Daoy (cell line): ENCODE measurements around the gene DDX53. TPM values are rescaled to one million over a fixed set of nuclear protein-coding genes. Genes with fewer than 3 reads are reported as not detected.

ENCODE experiments used
- DNase-seq: peaks from one replicate; pipeline ENCODE4 v3.0.0-alpha.2; 2015; ENCODE audit warnings: low read depth
- total RNA-seq: library from RNA; depleted of rRNA; stranded (reverse); fragments of >200 nt; shearing (Covaris generic); gene quantifications from 2 replicates; pipeline ENCODE4 v1.2.3, GENCODE V29; 2014; rRNA removed

Gene DDX53
- total RNA-seq, result 1.3 and 1.7 TPM in 2 replicates

DNA sequence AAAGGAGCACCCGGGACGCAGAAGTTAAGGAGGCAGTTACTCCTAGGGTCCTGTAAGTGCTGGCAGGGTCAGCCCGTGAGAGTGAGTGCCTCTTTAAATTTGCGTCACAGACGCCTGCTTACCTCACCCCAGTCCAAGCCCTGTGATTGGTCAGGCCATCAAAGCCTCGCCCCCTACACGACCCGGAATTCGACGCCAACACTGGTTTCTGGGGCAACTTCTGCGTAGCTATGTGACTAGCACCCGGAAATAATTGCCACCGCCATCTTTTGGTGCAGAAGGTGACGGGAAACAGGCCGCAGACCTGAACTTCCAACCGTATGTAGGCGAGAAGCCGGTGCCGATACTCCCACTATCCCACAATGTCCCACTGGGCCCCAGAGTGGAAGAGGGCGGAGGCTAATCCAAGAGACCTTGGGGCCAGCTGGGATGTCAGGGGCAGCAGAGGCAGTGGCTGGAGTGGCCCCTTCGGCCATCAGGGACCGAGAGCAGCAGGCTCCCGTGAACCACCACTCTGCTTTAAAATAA is at the start of gene DDX53:
TSS of gene DDX53 (plus strand) at position 265 of the 528 bp plus-strand sequence. CDS start at position 363, 98 bp downstream.
- DNase-seq, result peak; percentile 54

DNA sequence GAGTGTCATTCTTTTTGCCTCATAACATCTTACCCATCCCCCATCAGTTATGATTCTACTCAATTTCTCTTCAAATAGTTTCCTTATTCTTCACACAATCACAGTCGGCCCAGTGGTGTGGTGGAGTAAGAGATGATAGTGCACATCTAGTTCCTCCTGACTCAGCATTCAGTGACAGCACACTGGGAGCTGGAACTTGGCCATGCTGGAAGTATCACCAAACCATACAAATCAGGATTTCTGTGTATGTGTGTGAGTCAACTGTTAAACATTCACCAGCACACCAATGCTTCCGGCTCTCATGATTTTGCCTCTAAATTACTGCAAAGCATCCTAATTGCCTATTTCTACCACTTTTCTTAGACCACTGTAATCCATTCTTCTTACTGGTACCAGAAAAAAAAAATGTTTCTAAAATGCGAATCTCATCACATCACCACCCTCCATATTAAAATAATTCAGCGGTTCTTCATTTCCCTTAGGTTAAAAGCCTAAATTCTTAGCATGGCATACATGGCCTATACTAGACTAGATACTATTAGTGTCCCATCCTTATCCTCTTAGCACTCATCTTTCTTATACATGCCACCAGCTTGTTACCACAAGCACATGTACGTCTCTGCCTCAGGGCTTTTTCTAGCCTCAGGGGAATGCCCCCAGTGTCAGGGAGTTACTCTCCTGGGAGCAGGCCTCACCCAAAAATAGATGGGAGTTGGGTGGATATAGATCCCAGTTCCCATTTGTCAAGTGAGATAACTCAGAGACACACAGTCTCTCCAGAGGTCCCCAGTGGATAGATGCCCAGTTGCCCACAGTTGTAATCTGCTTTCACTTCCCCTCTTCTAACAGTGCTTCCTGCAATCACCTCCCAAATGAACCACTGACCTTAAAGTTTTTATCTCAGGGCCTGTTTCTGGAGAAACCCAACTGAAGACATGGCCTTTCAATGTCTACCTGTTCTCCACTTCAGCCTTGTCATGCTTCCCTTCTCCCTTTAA is 49.2 kb upstream of the DDX53 start:
- peak; percentile 84 for DNase-seq

DNA sequence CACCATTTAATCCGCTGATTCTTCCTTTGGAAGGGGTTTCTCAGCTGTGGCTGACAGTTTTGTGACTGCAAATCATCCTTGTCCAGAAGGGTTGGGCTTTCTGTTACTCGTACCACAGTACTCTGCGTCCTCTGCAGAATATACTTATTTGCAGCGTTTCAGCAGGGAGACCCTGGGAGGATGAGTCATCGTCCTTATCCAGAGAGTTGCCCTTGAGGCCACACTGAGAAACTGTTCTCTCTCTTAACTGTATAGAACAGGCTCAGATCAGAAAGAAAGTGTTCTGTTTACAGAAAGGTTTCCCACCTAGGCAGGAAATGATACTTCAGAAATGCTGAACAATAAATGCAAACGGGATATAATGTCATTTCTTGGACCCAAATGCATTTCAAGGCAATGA is 47.8 kb upstream of the DDX53 start:
- peak; percentile 36 for DNase-seq

DNA sequence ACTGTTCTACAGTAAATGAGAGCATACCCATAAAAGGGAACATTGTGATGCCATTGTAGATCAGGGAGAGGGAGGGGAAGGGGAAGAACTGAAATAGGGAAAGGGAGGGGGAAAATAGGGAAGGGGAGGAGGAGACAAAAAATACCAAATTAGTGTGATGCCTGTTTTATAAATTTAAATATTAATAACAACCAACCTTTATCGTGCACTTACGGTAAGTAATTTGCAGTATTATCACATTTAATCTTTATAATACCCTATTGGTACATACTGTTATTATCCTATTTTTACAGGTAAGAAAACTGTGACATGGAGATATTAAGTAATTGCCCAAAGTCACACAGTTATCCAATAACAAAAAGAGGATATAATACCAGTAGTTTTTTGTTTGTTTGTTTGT is 41.5 kb upstream of the DDX53 start:
- no peak for DNase-seq

DNA sequence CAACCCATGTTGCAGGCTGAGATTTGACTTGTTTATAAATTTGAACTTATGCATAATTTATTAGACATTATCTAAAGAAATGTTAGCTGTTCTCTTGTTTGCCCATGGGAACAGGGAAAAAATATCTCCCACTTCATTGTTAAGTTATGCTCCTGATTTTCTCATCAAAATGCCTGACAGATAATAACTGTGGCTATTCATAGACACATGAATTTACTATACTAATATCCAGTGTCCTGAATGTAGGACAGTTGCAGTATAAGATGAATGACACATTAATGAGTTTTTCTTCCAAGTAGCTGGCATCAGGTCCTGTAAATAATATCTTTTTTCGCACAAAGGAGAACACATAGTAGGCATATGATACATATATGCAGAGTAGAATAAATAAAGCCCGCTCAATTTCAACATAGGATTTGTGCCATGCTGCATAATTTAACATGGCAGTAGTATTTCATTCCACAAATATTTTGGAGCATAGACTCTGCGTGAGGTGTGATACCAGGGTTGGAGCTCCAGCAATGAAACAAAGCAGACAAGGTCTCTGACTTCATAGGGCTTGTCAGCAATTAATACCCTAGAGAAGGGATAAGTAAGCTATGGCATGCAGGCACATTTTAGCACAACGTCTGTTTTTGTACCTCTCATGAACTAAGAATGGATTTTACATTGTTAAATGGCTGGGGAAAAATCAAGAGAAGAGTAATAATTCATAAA is 40.4 kb upstream of the DDX53 start:
- no peak for DNase-seq

DNA sequence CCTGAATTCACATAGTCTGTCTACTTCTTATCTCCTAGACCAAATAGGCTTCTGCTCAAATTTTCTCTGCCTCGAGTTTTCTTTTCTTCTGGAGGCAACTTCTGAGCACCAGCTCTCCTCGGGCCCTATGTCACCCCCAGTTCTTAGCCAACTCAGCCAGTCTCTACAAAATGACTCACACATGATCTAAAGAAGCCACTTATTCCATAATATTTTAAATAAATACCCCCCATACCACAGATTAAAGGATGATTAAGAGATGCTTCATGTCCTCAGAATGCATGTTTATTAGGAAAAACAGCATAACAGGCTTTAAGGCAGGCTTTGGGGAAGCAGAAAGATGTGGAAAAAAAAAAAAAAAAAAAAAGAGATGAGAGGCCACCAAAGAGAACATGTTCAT is 36.6 kb upstream of the DDX53 start:
- DNase-seq, result no peak

DNA sequence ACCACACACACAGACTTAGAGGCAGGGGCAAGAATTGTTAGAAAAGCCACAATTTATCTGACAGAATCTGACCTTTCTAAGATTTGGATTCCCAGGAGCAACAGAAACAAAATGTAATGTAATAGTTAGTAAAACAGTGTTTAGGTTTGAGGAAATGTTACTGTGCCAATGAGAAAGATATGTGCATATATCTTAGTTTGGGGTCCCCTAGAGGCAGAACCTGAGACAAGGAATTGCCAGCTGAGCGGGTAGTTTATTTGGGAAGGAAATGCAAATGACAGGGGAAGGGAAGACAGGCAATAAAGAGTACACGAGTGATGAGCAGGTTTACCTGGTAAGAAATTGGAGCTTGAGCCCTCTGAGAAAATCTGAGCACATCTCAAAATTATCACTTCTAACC is 31.3 kb upstream of the DDX53 start:
- no peak for DNase-seq

DNA sequence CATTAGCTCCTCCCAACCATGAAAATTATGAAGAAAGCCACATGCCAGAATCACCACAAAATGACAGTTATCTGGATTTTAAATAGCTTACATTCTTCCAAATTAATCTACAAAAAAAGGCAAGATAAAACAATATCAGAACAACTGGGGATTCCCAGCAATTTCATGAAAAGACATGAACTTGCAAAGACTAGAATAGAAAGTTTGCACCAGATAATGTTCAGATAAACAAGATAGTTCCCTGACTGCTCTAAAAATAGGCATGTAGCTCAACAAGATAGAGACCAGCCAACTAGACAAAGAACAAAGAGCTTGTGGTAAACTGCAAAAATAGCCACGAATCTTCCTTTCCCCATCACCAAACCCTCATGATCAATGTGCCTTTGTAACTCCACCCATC is 30.3 kb upstream of the DDX53 start:
- no peak for DNase-seq

DNA sequence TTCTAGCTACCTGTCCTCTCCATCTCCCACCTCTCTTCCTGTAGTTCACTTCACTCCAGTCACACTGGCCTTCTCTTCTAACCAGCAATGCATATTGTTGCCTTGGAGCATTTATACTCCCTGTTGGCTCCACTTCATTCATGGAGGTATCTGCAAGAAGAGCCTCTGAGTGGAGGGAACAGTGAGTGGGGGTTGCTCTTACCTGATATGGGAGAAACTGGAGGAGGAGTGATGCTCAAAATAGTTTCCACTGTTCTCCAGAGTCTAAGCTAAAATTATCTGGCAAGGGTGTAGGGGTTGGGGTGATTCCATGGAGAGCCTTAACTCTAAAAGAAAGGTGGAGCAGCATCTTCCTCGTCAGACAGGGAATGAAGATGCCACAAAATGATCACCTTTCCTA is 28.9 kb upstream of the DDX53 start:
- DNase-seq, result no peak

DNA sequence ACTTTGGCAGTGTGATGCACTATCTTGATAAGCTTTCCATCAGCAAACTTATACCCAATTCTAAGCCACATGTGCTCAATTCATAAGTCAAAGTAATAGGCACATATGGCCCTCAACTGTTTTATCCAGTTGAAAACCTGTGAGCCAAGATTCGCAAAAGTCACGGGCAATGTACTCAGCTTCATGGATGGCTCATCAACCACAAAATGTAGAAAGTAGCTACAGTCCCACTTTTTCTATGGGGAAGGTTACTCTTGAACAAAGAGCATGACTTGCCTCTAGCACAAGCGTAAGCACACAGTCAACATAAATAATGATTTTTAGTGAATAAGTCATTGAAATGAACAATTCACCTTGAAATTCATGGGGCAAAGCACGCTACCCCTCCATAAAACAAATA is 25.1 kb upstream of the DDX53 start:
- DNase-seq, result no peak

DNA sequence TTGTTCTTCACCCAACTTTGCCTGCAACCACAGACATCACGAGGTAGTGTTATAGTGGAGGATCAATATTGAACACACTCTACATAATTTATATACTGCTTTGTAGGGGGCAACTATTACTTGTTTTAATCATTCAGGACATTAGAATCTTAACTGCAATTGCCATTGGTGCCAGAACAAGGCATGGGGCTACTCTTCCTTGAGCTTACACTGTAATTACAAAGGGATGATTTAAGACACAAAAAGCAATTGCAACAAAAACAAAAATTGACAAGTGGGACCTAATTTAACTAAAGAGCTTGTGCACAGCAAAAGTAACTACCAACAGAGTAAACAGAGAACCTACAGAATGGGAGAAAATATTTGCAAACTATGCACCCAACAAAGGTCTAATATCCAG is 24.0 kb upstream of the DDX53 start:
- no peak for DNase-seq

DNA sequence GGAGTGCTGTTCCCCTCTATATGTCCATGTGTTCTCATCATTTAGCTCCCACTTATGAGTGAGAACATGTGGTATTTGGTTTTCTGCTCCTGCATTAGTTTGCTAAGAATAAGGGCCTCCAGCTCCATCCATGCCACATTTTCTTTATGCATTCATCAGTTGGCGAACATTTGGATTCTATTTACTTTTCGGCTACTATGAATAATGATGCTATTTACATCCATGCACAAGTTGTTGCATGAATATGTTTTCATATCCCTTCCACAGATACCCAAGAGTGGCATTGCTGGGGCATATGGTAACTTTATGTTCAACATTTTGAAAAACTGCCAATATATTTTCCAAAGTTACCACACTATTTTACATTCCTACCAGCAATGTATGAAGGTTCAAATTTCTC is 13.8 kb upstream of the DDX53 start:
- DNase-seq, result no peak

DNA sequence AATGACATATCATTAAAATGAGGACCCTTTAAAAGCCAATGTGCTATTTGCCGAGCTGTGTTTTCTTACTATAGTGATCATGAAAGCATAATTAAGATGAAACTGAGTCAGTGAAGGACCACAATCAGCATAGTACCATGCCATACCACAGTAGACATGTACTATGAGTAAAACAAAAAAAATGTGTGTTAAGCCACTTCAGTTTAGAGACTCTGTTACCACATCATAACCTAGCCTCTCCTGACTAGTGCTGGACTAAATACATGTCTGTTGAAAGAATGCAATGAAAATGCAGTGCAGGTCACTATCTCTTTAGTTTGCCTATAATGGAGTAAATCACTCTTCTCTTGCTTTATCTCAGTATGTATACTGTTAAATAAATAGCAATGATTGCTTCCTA is 12.3 kb upstream of the DDX53 start:
- DNase-seq, result peak; percentile 8

DNA sequence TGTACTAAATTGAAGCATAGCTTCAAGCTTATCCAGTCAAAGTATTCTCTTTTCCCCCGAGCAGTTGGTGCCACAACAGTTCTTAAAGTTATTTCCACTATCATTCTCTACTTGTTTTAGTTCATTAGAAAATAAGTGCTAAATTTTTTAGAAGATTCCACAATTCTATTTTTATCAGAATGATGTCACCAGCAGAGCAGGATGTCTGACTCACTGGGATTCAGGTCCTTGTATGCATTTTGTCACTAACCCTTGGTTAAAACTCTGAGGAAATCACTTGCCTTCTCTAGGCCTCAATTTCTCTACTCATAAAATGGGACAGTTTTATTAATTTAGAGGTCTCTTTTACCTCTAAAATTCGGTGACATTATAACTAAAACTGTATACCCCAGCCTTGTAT is 3.4 kb downstream of the DDX53 start:
- DNase-seq, result peak; percentile 16

DNA sequence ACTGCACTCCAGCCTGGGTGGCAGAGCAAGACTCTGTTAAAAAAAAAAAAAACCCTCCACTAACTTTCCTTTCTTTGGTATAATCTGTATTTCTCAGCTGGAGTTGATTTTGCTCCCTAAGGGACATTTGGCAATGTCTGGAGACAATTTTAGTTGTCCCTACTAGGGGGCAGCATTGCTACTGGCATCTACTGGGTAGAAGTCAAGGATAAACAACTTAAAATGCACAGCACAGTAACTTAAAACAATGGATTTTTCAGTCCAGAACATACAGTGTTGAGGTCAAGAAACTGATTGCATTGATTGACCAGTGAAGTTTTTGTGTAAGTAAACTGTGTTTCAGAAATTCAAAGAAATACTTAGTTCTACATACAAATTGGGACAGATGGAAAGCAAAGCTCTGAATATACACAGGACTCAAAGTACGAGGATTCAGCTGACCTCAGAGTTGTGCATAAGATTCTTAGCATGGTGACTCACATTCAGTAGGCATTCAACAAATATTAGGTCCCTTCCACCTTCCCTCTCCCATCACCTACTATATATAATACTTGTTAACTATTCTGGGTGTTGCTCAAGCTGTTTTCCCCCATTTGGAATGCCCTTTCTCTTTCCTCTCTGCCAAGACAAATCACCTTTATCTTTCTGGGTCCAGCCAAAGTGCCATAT is 8.8 kb downstream of the DDX53 start:
- DNase-seq, result peak; percentile 18

DNA sequence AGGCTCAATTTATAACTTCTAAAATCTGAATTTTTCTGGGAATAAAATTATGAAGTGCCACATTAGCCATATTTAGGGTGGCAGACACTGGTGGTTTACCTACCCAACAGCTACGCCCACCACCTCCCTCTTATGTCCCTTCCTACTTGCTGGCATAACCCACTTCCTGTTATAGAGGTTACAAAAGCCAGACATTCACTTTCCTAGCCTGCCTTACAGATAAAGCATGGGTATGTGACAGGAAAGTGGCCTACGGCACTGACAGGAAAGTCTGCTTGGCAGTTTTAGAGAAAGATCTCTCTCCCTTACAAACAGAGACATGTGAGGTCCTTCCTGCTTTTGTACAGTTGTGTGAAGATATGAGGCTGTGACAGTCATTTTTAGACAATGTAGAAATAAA is 12.4 kb downstream of the DDX53 start:
- DNase-seq, result no peak

DNA sequence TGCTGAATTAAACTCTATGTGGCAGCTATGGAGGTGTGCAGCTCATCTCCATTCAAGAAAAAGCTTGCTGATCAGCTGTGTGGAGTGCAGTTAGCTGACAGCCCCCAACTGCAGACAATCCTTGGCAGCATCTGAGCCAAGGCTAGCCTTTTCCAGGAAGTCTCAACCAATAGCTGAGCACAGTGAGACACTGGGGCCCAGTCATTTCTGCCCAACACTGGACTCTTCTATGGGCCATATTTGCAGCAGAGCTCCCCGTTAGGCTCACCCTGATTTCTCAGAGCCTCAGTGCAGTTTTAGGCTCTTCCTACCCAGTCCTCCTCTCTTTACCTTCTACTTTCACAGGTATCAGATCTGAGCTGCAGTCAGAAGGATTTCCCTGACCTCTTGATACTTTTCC is 12.9 kb downstream of the DDX53 start:
- DNase-seq, result no peak

DNA sequence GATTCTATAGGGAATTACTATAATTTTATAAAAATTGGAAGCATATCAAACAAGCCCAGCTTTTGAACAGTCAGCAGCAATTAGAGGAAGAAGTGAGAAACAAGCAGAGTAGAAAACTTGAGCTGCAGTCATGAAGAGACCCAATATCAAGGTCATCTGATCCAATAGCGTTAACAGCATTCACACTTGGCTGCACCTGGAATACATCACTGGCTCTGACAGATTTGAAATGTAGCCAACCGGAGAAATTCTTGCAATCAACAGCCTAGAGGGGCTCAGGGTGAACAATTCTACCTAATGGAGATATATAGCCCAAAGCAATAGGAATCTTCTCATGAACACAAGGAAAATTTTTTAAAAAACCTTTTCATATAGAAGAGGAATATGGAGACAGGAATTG is 13.6 kb downstream of the DDX53 start:
- DNase-seq, result no peak

DNA sequence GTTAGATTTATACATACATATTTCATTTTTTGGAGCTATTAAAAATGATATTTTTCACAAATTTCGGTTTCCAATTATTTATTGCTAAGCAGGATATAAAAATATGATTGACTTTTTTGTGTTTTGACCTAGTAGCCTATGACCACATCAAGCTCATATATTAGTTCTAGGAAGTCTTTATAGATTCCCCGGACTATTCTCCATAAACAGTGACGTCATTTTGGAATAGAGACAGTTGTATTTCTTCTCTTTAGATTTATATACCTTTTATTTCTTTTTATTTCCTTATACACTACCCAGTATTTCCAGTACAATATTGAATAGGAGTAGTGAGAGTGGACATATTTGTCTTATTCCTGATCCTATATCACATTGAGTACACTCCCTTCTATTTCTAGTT is 31.8 kb downstream of the DDX53 start:
- no peak for DNase-seq

DNA sequence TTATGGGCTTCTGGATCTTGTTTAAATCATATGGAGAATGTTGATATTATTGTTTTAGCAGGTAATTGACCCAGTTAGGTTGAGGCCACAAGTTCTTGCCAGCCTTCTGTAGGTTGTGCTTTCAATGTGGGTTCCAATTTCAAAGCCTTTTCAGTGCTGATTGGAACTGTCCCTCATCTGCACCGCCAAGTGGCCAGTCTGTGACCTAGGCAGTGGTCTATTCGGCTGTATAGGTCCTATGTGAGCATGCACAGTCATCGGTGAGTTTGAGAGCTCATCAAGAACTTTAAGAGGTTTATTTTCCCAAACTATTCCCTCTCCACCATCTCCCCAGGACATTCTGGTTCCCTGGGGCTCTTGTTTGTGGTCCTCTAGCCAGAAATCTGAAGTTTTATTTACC is 35.7 kb downstream of the DDX53 start:
- no peak for DNase-seq

DNA sequence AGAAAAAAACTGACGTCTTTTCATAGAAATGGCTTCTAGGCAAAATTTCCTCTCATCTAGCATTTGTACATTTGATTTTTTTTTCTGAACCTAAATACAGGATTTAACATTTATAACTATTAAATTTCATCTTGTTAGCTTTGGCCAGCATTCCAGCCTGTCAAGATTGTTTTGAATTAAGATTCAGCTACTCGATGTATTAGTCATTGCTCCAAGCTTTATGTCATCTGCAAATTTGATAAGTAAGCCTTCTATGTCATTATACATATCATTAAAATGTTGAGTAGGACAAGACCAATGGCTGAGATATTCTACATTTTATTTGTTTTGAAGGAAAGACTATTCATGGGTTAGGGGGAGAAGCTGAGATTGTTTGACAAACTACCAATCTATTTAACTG is 46.7 kb downstream of the DDX53 start:
- DNase-seq, result no peak
